Thymus (tissue), 11 donors: ENCODE results near the gene NFATC3. TPM values are rescaled to one million over a fixed set of nuclear protein-coding genes. Genes with fewer than 3 reads are reported as not detected.
A peak's percentile ranks its signal among the peaks of the same experiment; 100 is the strongest.

Experiments
- DNase-seq, 9 donors: peaks; one replicate each; pipeline ENCODE4 v3.0.0-alpha.2; 2013; ENCODE audit warnings: low spot score in 9 of 9, low read depth in 6 of 9, missing footprints in 1 of 9
- H3K27ac ChIP-seq, 2 donors: one replicate each; pipeline ENCODE4 v1.5.1; 2013; ENCODE audit warnings: control low read depth in 1 of 2, low read depth in 1 of 2, low read length in 1 of 2, mild to moderate bottlenecking in 1 of 2, moderate library complexity in 1 of 2
- H3K27me3 ChIP-seq, 2 donors: one replicate each; pipeline ENCODE4 v1.5.1; 2013; ENCODE audit warnings: low read length in 1 of 2; ENCODE audit not compliant: control insufficient read depth in 2 of 2, insufficient read depth in 1 of 2
- H3K36me3 ChIP-seq, 2 donors: one replicate each; pipeline ENCODE4 v1.5.1; 2013; ENCODE audit warnings: low read length in 1 of 2, mild to moderate bottlenecking in 1 of 2, moderate library complexity in 1 of 2; ENCODE audit not compliant: control insufficient read depth in 2 of 2, insufficient read depth in 2 of 2
- H3K4me1 ChIP-seq, 2 donors: one replicate each; pipeline ENCODE4 v1.5.1; 2013; ENCODE audit warnings: low read length in 2 of 2; ENCODE audit not compliant: control insufficient read depth in 2 of 2, insufficient read depth in 2 of 2
- H3K4me3 ChIP-seq, 2 donors: one replicate each; pipeline ENCODE4 v1.5.1; 2013; ENCODE audit warnings: low read length in 2 of 2, control low read depth in 1 of 2, mild to moderate bottlenecking in 1 of 2
- H3K9me3 ChIP-seq, 2 donors: one replicate each; pipeline ENCODE4 v1.5.1; 2013; ENCODE audit warnings: low read length in 1 of 2, mild to moderate bottlenecking in 1 of 2; ENCODE audit not compliant: control insufficient read depth in 2 of 2, insufficient read depth in 1 of 2
- WGBS: extraction: QIAGEN DNeasy Blood & Tissue Kit; methylation state at CpG from one replicate; pipeline ENCODE4 v1.1.7; 2013; 5-methylcytosine and 5-hydroxymethylcytosine counted together
- polyA plus RNA-seq: library from polyadenylated mRNA; stranded (reverse); fragments of 200-250 nt; gene quantifications from one replicate; pipeline ENCODE4 v1.2.3, GENCODE V29; 2013
- total RNA-seq: library from RNA; stranded (reverse); fragments of 120-200 nt; gene quantifications from one replicate; pipeline ENCODE4 v1.2.4, GENCODE V29; 2013
- donor health status: healthy.

The NFATC3 gene
- total and polyA plus RNA-seq, 2 donors: 37.4 to 149 TPM

DNA sequence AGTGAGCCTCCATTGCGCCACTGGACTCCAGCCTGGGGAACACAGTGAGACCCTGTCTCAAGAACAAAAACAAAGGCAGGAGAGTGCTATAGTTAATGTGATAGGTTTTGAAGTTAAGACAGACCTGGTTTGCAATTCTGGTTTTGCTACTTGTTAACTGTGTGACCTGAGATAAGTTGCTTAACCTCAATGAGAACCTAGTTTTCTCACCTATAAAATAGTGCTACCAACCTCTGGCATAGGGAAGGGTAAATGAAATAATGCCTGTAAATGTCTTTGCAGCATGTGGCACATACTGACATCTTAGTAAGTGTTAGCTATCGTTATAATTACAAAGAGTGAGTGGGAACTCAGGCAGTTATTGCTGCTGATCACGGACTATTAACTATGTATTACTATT lies 29.8 kb upstream of the NFATC3 start:
- Histone ChIP-seq H3K27ac (no peak overlapping the region), H3K9me3 (no peaks in the 10 kb centered on the region), H3K4me1 (no peaks in the 10 kb centered on the region), H3K27me3 (no peaks in the 10 kb centered on the region), H3K4me3 (no peak overlapping the region), H3K36me3 (peaks cover 17 to 27% of the 10 kb centered on the region in 2 donors)
- 98% methylated on average over 3 of the region's 3 CpGs for WGBS
- DNase-seq: no peak

DNA sequence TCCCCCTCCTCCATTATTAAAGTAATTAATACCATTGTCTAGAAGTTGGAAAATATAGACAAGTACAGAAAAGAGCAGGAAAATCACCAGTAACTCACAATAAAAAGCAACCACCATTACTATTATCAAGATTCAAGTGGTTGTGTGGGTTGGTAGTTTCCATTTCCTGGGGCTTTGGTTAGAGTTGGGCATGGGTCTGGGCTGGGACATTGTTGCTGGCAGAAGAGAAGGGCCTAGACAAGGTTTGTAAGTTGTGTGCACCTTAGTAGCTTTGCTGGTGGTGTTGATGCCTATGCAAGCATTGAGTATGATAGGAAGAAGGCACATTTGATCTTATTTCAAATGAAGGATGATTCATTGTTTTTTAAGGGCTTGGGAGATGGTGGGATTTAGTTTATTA lies 25.4 kb upstream of the NFATC3 start:
- H3K4me1 ChIP-seq: peaks cover 10 to 38% of the 10 kb centered on the region in 2 donors
- H3K9me3 ChIP-seq: no peaks in the 10 kb centered on the region
- peaks cover 15 to 31% of the 10 kb centered on the region in 2 donors for H3K36me3 ChIP-seq
- no peak for DNase-seq
- no peak overlapping the region for H3K4me3 ChIP-seq
- H3K27ac ChIP-seq: no peak overlapping the region
- no peaks in the 10 kb centered on the region for H3K27me3 ChIP-seq

- H3K9me3 ChIP-seq: no peaks in the 10 kb centered on the region
- H3K27ac ChIP-seq: no peak overlapping the region
- WGBS: 95% methylated on average over 3 of the region's 3 CpGs
- H3K36me3 ChIP-seq: peaks cover 15 to 20% of the 10 kb centered on the region in 2 donors
- no peak for DNase-seq
- no peak overlapping the region for H3K4me3 ChIP-seq
- H3K27me3 ChIP-seq: no peaks in the 10 kb centered on the region
- peaks cover 14 to 54% of the 10 kb centered on the region in 2 donors for H3K4me1 ChIP-seq
Observed at GRCh38 chr16:68061396-68061795, 23.8 kb upstream of the NFATC3 start.

DNA sequence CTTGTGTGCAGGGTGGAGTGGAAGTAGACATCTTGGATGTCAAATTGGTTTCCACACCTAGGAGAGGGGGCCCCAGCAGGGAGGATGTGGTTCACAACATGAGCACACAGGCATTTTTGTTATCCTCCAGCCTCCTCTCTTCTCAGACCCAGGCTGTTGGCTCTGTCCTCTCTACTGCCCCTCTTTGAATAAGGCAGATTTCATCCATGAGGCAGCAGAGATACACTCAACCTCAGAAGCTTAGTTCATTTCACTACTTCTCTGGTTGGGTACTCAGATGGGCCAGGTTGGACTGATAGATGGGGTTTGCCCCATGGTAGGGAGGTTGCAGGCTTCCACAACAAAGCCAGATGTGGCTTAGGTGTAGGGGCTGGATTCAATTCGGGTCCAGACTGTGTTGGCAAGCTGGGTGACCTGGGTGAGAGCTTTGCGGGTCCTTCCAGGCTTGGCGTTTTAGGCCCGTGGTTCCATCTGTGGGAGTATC lies 22.2 kb upstream of the NFATC3 start:
- 94% methylated on average over 4 of the region's 4 CpGs for WGBS
- H3K9me3 ChIP-seq: no peaks in the 10 kb centered on the region
- H3K27ac ChIP-seq: peak overlapping the region; percentile 53 to 76
- H3K4me3 ChIP-seq: no peak overlapping the region
- DNase-seq: peak in 2 of 9 donors; percentile 49 to 81
- H3K4me1 ChIP-seq: peaks cover 14 to 57% of the 10 kb centered on the region in 2 donors
- H3K36me3 ChIP-seq: peaks cover 18 to 21% of the 10 kb centered on the region in 2 donors
- no peaks in the 10 kb centered on the region for H3K27me3 ChIP-seq

GRCh38 chr16:68064791-68065365 lies 20.3 kb upstream of the NFATC3 start:
- Histone ChIP-seq H3K4me3 (no peak overlapping the region), H3K27me3 (no peaks in the 10 kb centered on the region), H3K36me3 (peaks cover 18 to 24% of the 10 kb centered on the region in 2 donors), H3K27ac (peak overlapping the region; percentile 22 to 70), H3K9me3 (no peaks in the 10 kb centered on the region), H3K4me1 (peaks cover 20 to 72% of the 10 kb centered on the region in 2 donors)
- WGBS: 49% methylated on average over 2 of the region's 2 CpGs
- peak in 4 of 9 donors; percentile 52 to 84 (median 73) for DNase-seq

DNA sequence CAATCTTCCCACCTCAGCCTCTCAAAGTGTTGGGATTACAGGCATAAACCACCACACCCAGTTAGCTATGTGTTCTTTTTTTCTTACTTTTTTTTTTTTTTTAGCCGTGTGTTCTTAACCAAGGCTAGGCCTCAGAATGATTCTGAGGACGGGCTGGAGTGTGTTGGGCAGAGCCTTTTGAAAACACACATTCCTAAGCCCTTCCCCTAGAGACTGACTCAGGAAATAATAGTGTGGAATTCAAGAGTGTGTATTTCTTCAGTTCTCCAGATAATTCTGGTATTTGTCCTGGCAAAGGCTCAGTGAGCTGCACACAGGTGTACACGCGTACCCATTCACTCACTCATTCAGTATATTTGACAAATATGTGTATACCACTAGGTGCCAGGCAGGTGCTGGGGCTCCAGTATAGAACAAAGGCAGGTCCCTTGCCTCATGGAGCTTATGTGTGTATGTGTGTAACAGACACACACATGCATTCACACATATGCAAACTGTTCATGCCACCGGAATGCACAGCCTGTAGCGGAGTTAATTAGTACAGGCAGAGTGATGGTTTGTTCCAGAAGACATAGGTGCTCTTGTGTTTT lies 19.4 kb upstream of the NFATC3 start:
- no peaks in the 10 kb centered on the region for H3K9me3 ChIP-seq
- H3K4me3 ChIP-seq: no peak overlapping the region
- H3K27ac ChIP-seq: peak overlapping the region; percentile 30 to 53
- peaks cover 17 to 24% of the 10 kb centered on the region in 2 donors for H3K36me3 ChIP-seq
- DNase-seq: no peak
- H3K4me1 ChIP-seq: peaks cover 29 to 81% of the 10 kb centered on the region in 2 donors
- no peaks in the 10 kb centered on the region for H3K27me3 ChIP-seq
- 79% methylated on average over 6 of the region's 6 CpGs for WGBS

DNA sequence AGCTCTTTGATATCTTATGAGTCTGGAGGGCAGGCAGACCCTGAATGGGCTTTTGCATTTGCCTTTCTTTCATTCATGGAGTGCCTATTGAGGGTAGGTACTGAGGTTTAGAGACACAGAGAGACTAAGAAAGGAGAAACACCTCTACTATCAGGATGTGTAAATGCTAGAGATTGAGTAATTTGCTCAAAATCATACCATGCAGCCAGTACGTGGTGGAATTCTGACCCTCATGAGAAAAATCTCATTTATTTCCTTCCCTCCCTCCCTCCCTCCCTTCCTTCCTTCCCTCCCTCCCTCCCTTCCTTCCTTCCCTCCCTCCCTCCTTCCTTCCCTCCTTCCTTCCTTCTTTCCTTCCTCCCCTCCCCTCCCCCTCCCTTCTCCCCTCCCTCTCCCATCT lies 18.4 kb upstream of the NFATC3 start:
- WGBS: 86% methylated on average over 1 of the region's 1 CpG
- Histone ChIP-seq H3K4me3 (no peak overlapping the region), H3K9me3 (no peaks in the 10 kb centered on the region), H3K36me3 (peaks cover 7 to 25% of the 10 kb centered on the region in 2 donors), H3K27me3 (no peaks in the 10 kb centered on the region), H3K4me1 (peaks cover 37 to 81% of the 10 kb centered on the region in 2 donors), H3K27ac (no peak overlapping the region)
- no peak for DNase-seq

GRCh38 chr16:68068926-68069325 lies 16.2 kb upstream of the NFATC3 start:
- Histone ChIP-seq H3K4me3 (no peak overlapping the region), H3K27ac (no peak overlapping the region), H3K36me3 (peaks cover 6 to 32% of the 10 kb centered on the region in 2 donors), H3K9me3 (no peaks in the 10 kb centered on the region), H3K4me1 (peaks cover 44 to 83% of the 10 kb centered on the region in 2 donors), H3K27me3 (no peaks in the 10 kb centered on the region)
- DNase-seq: no peak
- 99% methylated on average over 9 of the region's 9 CpGs for WGBS

DNA sequence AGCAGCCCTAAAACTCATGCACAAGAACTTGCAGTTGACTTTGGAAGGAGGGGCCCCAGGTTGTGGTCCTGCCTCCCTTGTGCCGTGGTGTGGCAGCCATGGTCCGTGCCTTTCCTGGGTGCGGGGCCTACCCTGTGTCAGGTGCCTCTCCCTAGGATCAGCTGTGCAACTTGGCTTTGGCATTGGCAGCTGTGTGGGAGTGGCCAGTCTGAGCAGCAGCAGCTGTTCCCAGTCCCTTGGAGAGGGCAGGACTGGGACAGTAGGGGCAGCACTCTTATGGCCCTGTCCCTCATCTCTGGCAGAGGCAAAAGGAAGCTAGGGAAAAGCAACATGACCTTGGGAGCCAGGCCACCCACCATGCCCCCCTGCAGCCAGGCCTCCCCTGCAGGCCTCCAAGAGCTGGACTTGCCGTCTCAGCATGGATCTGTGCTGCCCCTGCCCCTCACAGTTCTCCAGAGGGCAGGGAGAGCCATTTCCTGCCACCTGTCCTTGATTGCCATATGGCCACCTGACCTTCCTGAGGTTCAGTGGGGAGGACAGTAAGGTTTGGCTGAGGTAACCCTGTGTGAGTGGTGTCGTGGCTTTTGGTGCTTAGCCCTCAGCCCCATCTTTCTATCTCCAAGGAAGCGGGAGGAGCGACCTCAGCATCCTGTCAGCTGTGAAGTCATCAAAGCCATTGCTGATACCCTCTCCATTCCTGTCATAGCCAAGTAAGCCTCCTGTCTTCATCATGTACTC lies 15.5 kb upstream of the NFATC3 start:
- peaks cover 8 to 39% of the 10 kb centered on the region in 2 donors for H3K36me3 ChIP-seq
- H3K4me1 ChIP-seq: peaks cover 48 to 83% of the 10 kb centered on the region in 2 donors
- H3K4me3 ChIP-seq: no peak overlapping the region
- 49% methylated on average over 7 of the region's 7 CpGs for WGBS
- no peaks in the 10 kb centered on the region for H3K9me3 ChIP-seq
- H3K27ac ChIP-seq: peak overlapping the region; percentile 82 to 97
- peak in 3 of 9 donors; percentile 59 to 85 (median 72) for DNase-seq
- no peaks in the 10 kb centered on the region for H3K27me3 ChIP-seq
